PC-3 (cell line): ENCODE measurements around the gene DZANK1. TPM values are rescaled to one million over a fixed set of nuclear protein-coding genes. Genes with fewer than 3 reads are reported as not detected.

ENCODE experiments used
- ATAC-seq: fragments of 200-7000 bp; cut with Tn5 transposase; 2 replicates; pipeline ENCODE4 v1.9.1; 2020; ENCODE audit warnings: mild to moderate bottlenecking, moderate library complexity
- BruUV-seq: library from RNA; stranded (reverse); fragments of 400-500 nt; replicated peaks from 2 replicates; lab custom pipeline; 2021; lab: Mats Ljungman, UMichigan
- CTCF ChIA-PET: fragments of 300-600 bp; sonication (Branson Sonifier 250); formaldehyde crosslinking; loops from one replicate; lab custom pipeline; 2022; ENCODE audit warnings: antibody characterized with exemption; lab: Charles Lee
- POLR2A ChIA-PET: fragments of 300-600 bp; sonication (Branson Sonifier 250); formaldehyde crosslinking; loops from one replicate; lab custom pipeline; 2022; ENCODE audit warnings: antibody characterized with exemption; ENCODE audit not compliant: unreplicated experiment; lab: Charles Lee
- DNase-seq: peaks from one replicate; pipeline ENCODE4 v3.0.0-alpha.2; 2015
- H2AFZ ChIP-seq: fragments of 300-600 bp; sonication (generic); 2 replicates; pipeline ENCODE4 v1.6.0; 2016; ENCODE audit warnings: antibody characterized with exemption, low read length
- H3F3A ChIP-seq: fragments of 300-600 bp; sonication (generic); one replicate; pipeline ENCODE4 v1.6.0; 2017; ENCODE audit warnings: antibody characterized with exemption, low read length, control low read depth, mild to moderate bottlenecking; ENCODE audit not compliant: unreplicated experiment
- H3K27ac ChIP-seq: fragments of 300-600 bp; sonication (generic); 2 replicates; pipeline ENCODE4 v1.5.1; 2016; ENCODE audit warnings: mild to moderate bottlenecking, low read length
- H3K27me3 ChIP-seq: fragments of 300-600 bp; sonication (generic); 2 replicates; pipeline ENCODE4 v1.6.1; 2016; ENCODE audit warnings: low read length, mixed read lengths
- H3K36me3 ChIP-seq: fragments of 300-600 bp; sonication (generic); 2 replicates; pipeline ENCODE4 v1.6.1; 2016; ENCODE audit warnings: low read depth, mixed run types, low read length, mixed read lengths
- H3K4me1 ChIP-seq: fragments of 300-600 bp; sonication (generic); 2 replicates; pipeline ENCODE4 v1.5.1; 2016; ENCODE audit warnings: low read length; ENCODE audit not compliant: insufficient read depth
- H3K4me2 ChIP-seq: fragments of 300-600 bp; sonication (generic); 2 replicates; pipeline ENCODE4 v1.6.0; 2016; ENCODE audit warnings: low read length
- H3K4me3 ChIP-seq: fragments of 300-600 bp; sonication (generic); 2 replicates; pipeline ENCODE4 v1.5.1; 2016; ENCODE audit warnings: mild to moderate bottlenecking, low read length, mixed read lengths
- H3K79me2 ChIP-seq: fragments of 300-600 bp; sonication (generic); 2 replicates; pipeline ENCODE4 v1.6.1; 2017; ENCODE audit warnings: low read length, mixed read lengths
- H3K9ac ChIP-seq: fragments of 300-600 bp; sonication (generic); 2 replicates; pipeline ENCODE4 v1.6.0; 2016; ENCODE audit warnings: mild to moderate bottlenecking, low read length
- H3K9me2 ChIP-seq: fragments of 300-600 bp; sonication (generic); replicated peaks from 2 replicates; pipeline ENCODE4 v1.6.1; 2016; ENCODE audit warnings: mixed run types, low read length, mixed read lengths
- H3K9me3 ChIP-seq: fragments of 300-600 bp; sonication (generic); 2 replicates; pipeline ENCODE4 v1.6.1; 2016; ENCODE audit warnings: low read length, mixed read lengths
- H4K20me1 ChIP-seq: fragments of 300-600 bp; sonication (generic); 2 replicates; pipeline ENCODE4 v1.6.1; 2016; ENCODE audit warnings: low read length, mixed read lengths
- CTCF ChIP-seq: fragments of 300-600 bp; sonication (generic); conservative IDR thresholded peaks from 2 replicates; pipeline ENCODE4 v1.5.1; 2017; ENCODE audit warnings: antibody characterized with exemption, low read depth, mild to moderate bottlenecking, low read length
- EZH2 ChIP-seq: fragments of 300-600 bp; sonication (generic); IDR thresholded peaks from one replicate; pipeline ENCODE4 v1.6.1; 2017; ENCODE audit warnings: antibody characterized with exemption, mild to moderate bottlenecking, low read length; ENCODE audit not compliant: unreplicated experiment
- EZH2phosphoT487 ChIP-seq: fragments of 300-600 bp; sonication (generic); IDR thresholded peaks from 2 replicates; pipeline ENCODE4 v1.6.1; 2018; ENCODE audit warnings: mild to moderate bottlenecking, antibody characterized with exemption, low read length, borderline replicate concordance
- intact Hi-C: fragments of 100-400 bp; cut with micrococcal nuclease; formaldehyde crosslinking; loops from 2 replicates; pipeline ENCODE4 v1.9.0; 2023
- total RNA-seq: library from RNA; depleted of rRNA; stranded (reverse); fragments of >200 nt; gene quantifications from 2 replicates; pipeline ENCODE4 v1.2.3, GENCODE V29; 2014

Gene DZANK1
- total RNA-seq, 1 experiment from 2014 or later = 3.2 TPM

- Histone ChIP-seq H3K4me3 (peak within 1 kb of the TSS; percentile 93), H3K27me3 (no peaks in the 10 kb centered on the region), H3K9ac (peak within 1 kb of the TSS; percentile 88), H3K79me2 (peaks cover 33% of the 10 kb centered on the region), H4K20me1 (no peaks in the 10 kb centered on the region), H2AFZ (peak within 1 kb of the TSS; percentile 82), H3K4me1 (peaks cover 13% of the 10 kb centered on the region), H3K27ac (peak within 1 kb of the TSS; percentile 87), H3K9me2 (no peaks in the 10 kb centered on the region), H3K4me2 (peak within 1 kb of the TSS; percentile 85), H3K36me3 (peaks cover 21% of the 10 kb centered on the region; the same call in 1 of the 2 replicates), H3F3A (no peaks in the 10 kb centered on the region), H3K9me3 (no peaks in the 10 kb centered on the region)
- TF ChIP-seq EZH2phosphoT487 = no peak
- TF ChIP-seq EZH2 = no peak
- no peak for TF ChIP-seq CTCF
- intact Hi-C loops = loop anchor here (1.0 to 2.0 kb wide), 4 partner anchors 33 to 94 kb away; partner anchors contain the start of genes DZANK1, POLR3F and SMIM26
- ChIA-PET CTCF (no interaction called here), POLR2A (interaction anchor here (0.5 to 2.0 kb wide), 15 partner anchors 11 to 1507 kb away, joined by 3 to 18 read pairs (median 3); partner anchors contain the start of genes DZANK1, POLR3F, RBBP9 and ZNF133)
- ATAC-seq (peak; percentile 97), DNase-seq (peak; percentile 99)
- no TSS peak for BruUV-seq
These were observed 40.7 kb upstream of the DZANK1 start, which contains the start of gene SEC23B for GRCh38 chr20:18507218-18508191. Gene SEC23B, plus strand, starts transcription at chr20:18507940. Its CDS starts 2,896 bp downstream, at chr20:18510836.

- peak overlapping the region; percentile 85 for H3K4me2 ChIP-seq
- peak overlapping the region; percentile 93 for H3K4me3 ChIP-seq
- H3F3A ChIP-seq = no peaks in the 10 kb centered on the region
- intact Hi-C loops = loop anchor here (1.0 to 2.0 kb wide), 4 partner anchors 34 to 93 kb away; partner anchors contain the start of genes DZANK1, POLR3F and SMIM26
- TF ChIP-seq EZH2phosphoT487 (no peak), EZH2 (no peak), CTCF (no peak)
- peaks cover 33% of the 10 kb centered on the region for H3K79me2 ChIP-seq
- H3K9ac ChIP-seq = peak overlapping the region; percentile 88
- ChIA-PET CTCF (no interaction called here), POLR2A (interaction anchor here (0.5 to 2.0 kb wide), 11 partner anchors 10 to 1508 kb away, joined by 3 to 18 read pairs (median 3); partner anchors contain the start of genes DZANK1, POLR3F and RBBP9)
- no TSS peak for BruUV-seq
- no peaks in the 10 kb centered on the region for H3K27me3 ChIP-seq
- peak overlapping the region; percentile 82 for H2AFZ ChIP-seq
- no peak for DNase-seq
- H3K4me1 ChIP-seq = peaks cover 13% of the 10 kb centered on the region
- H3K9me3 ChIP-seq = no peaks in the 10 kb centered on the region
- peak overlapping the region; percentile 87 for H3K27ac ChIP-seq
- ATAC-seq = no peak
- no peaks in the 10 kb centered on the region for H4K20me1 ChIP-seq
- H3K9me2 ChIP-seq = no peaks in the 10 kb centered on the region
- H3K36me3 ChIP-seq = peaks cover 17% of the 10 kb centered on the region; the same call in 1 of the 2 replicates
These were observed 39.9 kb upstream of the DZANK1 start for GRCh38 chr20:18506744-18507143.
